SK-N-MC (cell line): Measurements from ENCODE around the gene GARIN5A.

Experiments
- DNase-seq: peaks from one replicate; pipeline ENCODE4 v3.0.0-alpha.2; 2011; ENCODE audit warnings: low read depth, low spot score
- H3K27ac ChIP-seq: fragments of 200-600 bp; sonication (generic); 2 replicates; pipeline ENCODE4 v1.5.1; 2016; ENCODE audit warnings: mixed run types
- H3K36me3 ChIP-seq: fragments of 200-600 bp; sonication (generic); 2 replicates; pipeline ENCODE4 v1.6.1; 2017; ENCODE audit warnings: antibody characterized with exemption, low read length, mixed read lengths; ENCODE audit not compliant: insufficient read depth
- H3K4me3 ChIP-seq: fragments of 200-600 bp; sonication (generic); 2 replicates; pipeline ENCODE4 v1.5.1; 2016
- H3K9ac ChIP-seq: fragments of 200-600 bp; sonication (generic); 2 replicates; pipeline ENCODE4 v1.8.0; 2017; ENCODE audit warnings: mixed run types, mixed read lengths; ENCODE audit not compliant: insufficient read length
- H3K9me3 ChIP-seq: fragments of 200-600 bp; sonication (generic); 2 replicates; pipeline ENCODE4 v1.6.1; 2017; ENCODE audit warnings: low read depth, mild to moderate bottlenecking, antibody characterized with exemption, low read length, moderate library complexity, mixed read lengths
- EZH2 ChIP-seq: fragments of 200-600 bp; sonication (generic); IDR thresholded peaks from one replicate; pipeline ENCODE4 v1.6.1; 2017; ENCODE audit warnings: antibody characterized with exemption
- FOXP2 ChIP-seq: optimal IDR thresholded peaks from 2 replicates; pipeline ENCODE3; 2011; ENCODE audit warnings: mild to moderate bottlenecking, moderate library complexity; ENCODE audit not compliant: insufficient read depth; ENCODE audit errors: extremely low read length, control extremely low read depth
- POLR2AphosphoS5 ChIP-seq: IDR thresholded peaks from 2 replicates; pipeline ENCODE4 v1.6.1; 2012; ENCODE audit warnings: mild to moderate bottlenecking, low read depth, low read length, borderline replicate concordance

The GARIN5A gene

GRCh38 chr19:50422397-50423278, 54.0 kb downstream of the GARIN5A start:
- H3K36me3 ChIP-seq: no peaks in the 10 kb centered on the region

GRCh38 chr19:50420808-50421207, 55.8 kb downstream of the GARIN5A start:
- H3K27ac ChIP-seq: no peak overlapping the region
- no peak for DNase-seq
- TF ChIP-seq POLR2AphosphoS5 (no peak), EZH2 (no peak), FOXP2 (no peak)
- no peak overlapping the region for H3K4me3 ChIP-seq
- H3K9ac ChIP-seq: no peak overlapping the region
- H3K9me3 ChIP-seq: no peaks in the 10 kb centered on the region
- H3K36me3 ChIP-seq: no peaks in the 10 kb centered on the region

More at GRCh38 chr19:50422397-50423278, 54.0 kb downstream of the GARIN5A start:
- no peak for TF ChIP-seq POLR2AphosphoS5
- Histone ChIP-seq H3K9ac (no peak overlapping the region), H3K9me3 (no peaks in the 10 kb centered on the region), H3K4me3 (no peak overlapping the region), H3K27ac (no peak overlapping the region)
- no peak for DNase-seq

GRCh38 chr19:50420127-50420526, 56.5 kb downstream of the GARIN5A start:
- no peak for DNase-seq
- Histone ChIP-seq H3K9ac (no peak overlapping the region), H3K9me3 (no peaks in the 10 kb centered on the region), H3K36me3 (no peaks in the 10 kb centered on the region), H3K4me3 (no peak overlapping the region), H3K27ac (no peak overlapping the region)
- TF ChIP-seq EZH2 (no peak), FOXP2 (no peak), POLR2AphosphoS5 (no peak)

GRCh38 chr19:50419580-50420035, 57.0 kb downstream of the GARIN5A start:
- Histone ChIP-seq H3K9ac (no peak overlapping the region), H3K4me3 (no peak overlapping the region), H3K36me3 (no peaks in the 10 kb centered on the region), H3K27ac (no peak overlapping the region), H3K9me3 (no peaks in the 10 kb centered on the region)
- DNase-seq: no peak
- TF ChIP-seq FOXP2: no peak
- no peak for TF ChIP-seq POLR2AphosphoS5
- TF ChIP-seq EZH2: no peak

- TF ChIP-seq FOXP2: no peak
- TF ChIP-seq POLR2AphosphoS5: no peak
- no peak overlapping the region for H3K4me3 ChIP-seq
- H3K36me3 ChIP-seq: no peaks in the 10 kb centered on the region
- no peaks in the 10 kb centered on the region for H3K9me3 ChIP-seq
- no peak for DNase-seq
- H3K9ac ChIP-seq: no peak overlapping the region
- H3K27ac ChIP-seq: no peak overlapping the region
These were observed 57.5 kb downstream of the GARIN5A start for GRCh38 chr19:50419022-50419579.

- Histone ChIP-seq H3K9ac (no peak within 1 kb of the TSS), H3K27ac (no peak within 1 kb of the TSS), H3K36me3 (no peaks in the 10 kb centered on the region; the same call in 1 of the 2 replicates), H3K9me3 (no peaks in the 10 kb centered on the region), H3K4me3 (no peak within 1 kb of the TSS)
- no peak for DNase-seq
- no peak for TF ChIP-seq FOXP2
- TF ChIP-seq POLR2AphosphoS5: no peak
- TF ChIP-seq EZH2: no peak
These were observed 58.2 kb downstream of the GARIN5A start, which contains the start of gene SPIB for GRCh38 chr19:50418176-50419021. Gene SPIB, plus strand, starts transcription at chr19:50418938. Its CDS starts 25 bp downstream, at chr19:50418963.

GRCh38 chr19:50417111-50418081, 59.3 kb downstream of the GARIN5A start:
- Histone ChIP-seq H3K27ac (no peak overlapping the region), H3K9me3 (no peaks in the 10 kb centered on the region), H3K36me3 (no peaks in the 10 kb centered on the region; the same call in 1 of the 2 replicates), H3K4me3 (no peak overlapping the region), H3K9ac (no peak overlapping the region)
- no peak for TF ChIP-seq EZH2
- TF ChIP-seq POLR2AphosphoS5: no peak
- no peak for TF ChIP-seq FOXP2
- DNase-seq: no peak
